ENCODE data around the gene USE1.

DNA sequence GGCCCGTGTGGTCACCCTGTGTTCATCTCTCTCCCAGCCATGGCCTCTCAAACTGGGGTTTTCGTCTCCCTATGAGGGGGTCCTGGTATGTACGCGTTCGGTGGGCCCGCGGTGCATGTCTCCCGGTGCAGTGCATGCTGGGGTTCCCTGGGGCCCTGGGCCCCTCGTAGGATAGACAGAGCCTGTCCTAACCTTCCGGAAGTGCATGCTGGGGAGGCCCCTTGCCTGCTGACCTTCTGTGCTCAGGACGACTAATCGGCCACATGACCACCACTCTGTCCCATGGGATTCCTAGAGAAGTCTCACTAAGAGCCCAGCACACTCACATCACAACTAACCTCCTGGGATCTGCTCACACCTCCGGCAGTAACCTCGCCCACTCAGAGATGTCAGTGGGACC is 4.9 kb upstream of the USE1 start:
- TF ChIP-seq CTCF (IDR thresholded peaks at IDR 0.05): no peak
- no peak for TF ChIP-seq POLR2A (IDR thresholded peaks at IDR 0.05)
